HEK293 (cell line): ENCODE measurements around the gene DAP.
A peak's percentile ranks its signal among the peaks of the same experiment; 100 is the strongest.

Experiments used
- CTCF ChIA-PET: fragments of 350-600 bp; formaldehyde crosslinking; extraction: SDS; loops from one replicate; lab custom pipeline; 2021; ENCODE audit warnings: antibody characterized with exemption; lab: Yijun Ruan, JAX
- POLR2A ChIA-PET: fragments of 300-600 bp; formaldehyde crosslinking; extraction: SDS; loops from one replicate; lab custom pipeline; 2020; ENCODE audit warnings: antibody characterized with exemption, inconsistent platforms; lab: Yijun Ruan, JAX
- H3K27ac ChIP-seq: fragments of 200-500 bp; sonication (Bioruptor generic); 2 replicates; pipeline ENCODE4 v1.5.1; 2014; ENCODE audit warnings: low read depth, low read length, control low read depth, inconsistent platforms; ENCODE audit errors: extremely low read depth
- H3K36me3 ChIP-seq, 2 experiments: fragments of 200-500 bp in 1 of 2; sonication (Bioruptor generic) in 1 of 2; 1 replicate in 1 of 2; 2 replicates in 1 of 2; pipeline ENCODE4 v1.5.1; 2014 to 2017; ENCODE audit warnings: inconsistent platforms in 2 of 2, low read length in 2 of 2; ENCODE audit not compliant: control insufficient read depth in 2 of 2, insufficient read depth in 1 of 2
- H3K4me1 ChIP-seq: fragments of 200-500 bp; sonication (Bioruptor generic); 2 replicates; pipeline ENCODE4 v1.5.1; 2014; ENCODE audit warnings: mild to moderate bottlenecking, low read length, inconsistent platforms; ENCODE audit not compliant: control insufficient read depth, insufficient read depth
- H3K4me3 ChIP-seq: 2 replicates; pipeline ENCODE4 v1.5.1; 2011; ENCODE audit warnings: low read depth, mild to moderate bottlenecking, control low read depth, low read length, moderate library complexity
- H3K9me3 ChIP-seq: fragments of 200-500 bp; sonication (Bioruptor generic); 2 replicates; pipeline ENCODE4 v1.5.1; 2014; ENCODE audit warnings: low read depth, low read length, inconsistent platforms; ENCODE audit not compliant: control insufficient read depth, insufficient read depth
- GLIS1 ChIP-seq: fragments of 450-650 bp; formaldehyde crosslinking; IDR thresholded peaks from 2 replicates; pipeline ENCODE4 v1.5.1; 2016; ENCODE audit warnings: missing biosample characterization, missing genetic modification characterization
- PRDM2 ChIP-seq: fragments of 450-650 bp; formaldehyde crosslinking; IDR thresholded peaks from 2 replicates; pipeline ENCODE4 v1.5.1; 2016; ENCODE audit warnings: missing biosample characterization, missing genetic modification characterization, borderline replicate concordance
- PRDM4 ChIP-seq: fragments of 450-650 bp; formaldehyde crosslinking; IDR thresholded peaks from 2 replicates; pipeline ENCODE4 v1.5.1; 2017; ENCODE audit warnings: missing biosample characterization, missing genetic modification characterization
- RBAK ChIP-seq: fragments of 450-650 bp; formaldehyde crosslinking; IDR thresholded peaks from 2 replicates; pipeline ENCODE4 v1.5.1; 2016; ENCODE audit warnings: missing biosample characterization, missing genetic modification characterization
- SP2 ChIP-seq: fragments of 450-650 bp; formaldehyde crosslinking; IDR thresholded peaks from 2 replicates; pipeline ENCODE4 v1.5.1; 2016; ENCODE audit warnings: missing biosample characterization, missing genetic modification characterization
- ZEB2 ChIP-seq: fragments of 450-650 bp; formaldehyde crosslinking; IDR thresholded peaks from 2 replicates; pipeline ENCODE4 v1.5.1; 2016; ENCODE audit warnings: missing biosample characterization, missing genetic modification characterization
- ZNF202 ChIP-seq: fragments of 450-650 bp; formaldehyde crosslinking; IDR thresholded peaks from 2 replicates; pipeline ENCODE4 v1.5.1; 2016; ENCODE audit warnings: missing biosample characterization, missing genetic modification characterization, borderline replicate concordance
- ZNF23 ChIP-seq: fragments of 450-650 bp; formaldehyde crosslinking; IDR thresholded peaks from 2 replicates; pipeline ENCODE4 v1.5.1; 2016; ENCODE audit warnings: missing biosample characterization, missing genetic modification characterization, borderline replicate concordance
- ZNF24 ChIP-seq: fragments of 450-650 bp; formaldehyde crosslinking; IDR thresholded peaks from 2 replicates; pipeline ENCODE4 v1.5.1; 2016; ENCODE audit warnings: missing biosample characterization, missing genetic modification characterization
- ZNF280C ChIP-seq: fragments of 450-650 bp; formaldehyde crosslinking; IDR thresholded peaks from 2 replicates; pipeline ENCODE4 v1.5.1; 2016; ENCODE audit warnings: missing biosample characterization, missing genetic modification characterization
- ZNF280D ChIP-seq: fragments of 450-650 bp; formaldehyde crosslinking; IDR thresholded peaks from 2 replicates; pipeline ENCODE4 v1.5.1; 2016; ENCODE audit warnings: missing biosample characterization, missing genetic modification characterization
- ZNF302 ChIP-seq: fragments of 450-650 bp; formaldehyde crosslinking; IDR thresholded peaks from 2 replicates; pipeline ENCODE4 v1.5.1; 2016; ENCODE audit warnings: missing biosample characterization, missing genetic modification characterization, low read depth
- ZNF398 ChIP-seq: fragments of 450-650 bp; formaldehyde crosslinking; IDR thresholded peaks from 2 replicates; pipeline ENCODE4 v1.5.1; 2017; ENCODE audit warnings: missing biosample characterization, missing genetic modification characterization
- ZNF561 ChIP-seq: fragments of 450-650 bp; IDR thresholded peaks from 2 replicates; pipeline ENCODE4 v1.5.1; 2018; ENCODE audit warnings: missing biosample characterization, missing genetic modification characterization, borderline replicate concordance
- ZNF692 ChIP-seq: fragments of 450-650 bp; formaldehyde crosslinking; IDR thresholded peaks from 2 replicates; pipeline ENCODE4 v1.5.1; 2016; ENCODE audit warnings: missing biosample characterization, missing genetic modification characterization
- ZNF76 ChIP-seq: fragments of 450-650 bp; formaldehyde crosslinking; IDR thresholded peaks from 2 replicates; pipeline ENCODE4; 2016; ENCODE audit warnings: low read depth, missing biosample characterization, missing genetic modification characterization, borderline replicate concordance
- ZXDB ChIP-seq: fragments of 450-650 bp; formaldehyde crosslinking; IDR thresholded peaks from 2 replicates; pipeline ENCODE4 v1.5.1; 2016; ENCODE audit warnings: missing biosample characterization, missing genetic modification characterization

DAP gene

GRCh38 chr5:10630126-10630525, 130.9 kb downstream of the DAP start:
- CTCF ChIA-PET: interaction anchor here (0.5 to 6.5 kb wide), 3 partner anchors 9 to 302 kb away, joined by 3 to 175 read pairs (median 3); no protein-coding TSS in a partner anchor
- TF ChIP-seq PRDM4 (tag by site-specific recombination) (no peak), RBAK (0 out of 2 replicates have a peak, but pooled peaks have one; percentile 0)

GRCh38 chr5:10629682-10630081, 131.4 kb downstream of the DAP start:
- Histone ChIP-seq H3K9me3 (no peaks in the 10 kb centered on the region), H3K4me3 (no peak overlapping the region), H3K27ac (no peak overlapping the region), H3K4me1 (peaks cover 7% of the 10 kb centered on the region), H3K36me3 (no peaks in the 10 kb centered on the region)
- CTCF ChIA-PET: interaction anchor here (0.5 to 6.5 kb wide), 6 partner anchors 9 to 302 kb away, joined by 3 to 175 read pairs (median 3); no protein-coding TSS in a partner anchor
- POLR2A ChIA-PET: no interaction called here
- TF ChIP-seq ZNF280C (tag by site-specific recombination): no peak
- no peak for TF ChIP-seq ZNF23
- no peak for TF ChIP-seq SP2
- no peak for TF ChIP-seq GLIS1 (tag by site-specific recombination)
- no peak for TF ChIP-seq ZNF280D (tag by site-specific recombination)
- TF ChIP-seq ZNF24 (tag by site-specific recombination): no peak
- TF ChIP-seq ZXDB (tag by site-specific recombination): no peak
- no peak for TF ChIP-seq ZEB2 (tag by site-specific recombination)
- TF ChIP-seq ZNF398: no peak
- TF ChIP-seq PRDM2 (tag by site-specific recombination): no peak
- TF ChIP-seq ZNF561: no peak
- TF ChIP-seq ZNF692: no peak
- TF ChIP-seq ZNF302 (tag by site-specific recombination): no peak
- no peak for TF ChIP-seq ZNF202 (tag by site-specific recombination)
- TF ChIP-seq ZNF76: no peak

More at GRCh38 chr5:10630126-10630525, 130.9 kb downstream of the DAP start:
- POLR2A ChIA-PET: no interaction called here
- H3K4me3 ChIP-seq: no peak overlapping the region
- no peaks in the 10 kb centered on the region for H3K36me3 ChIP-seq
- H3K4me1 ChIP-seq: peaks cover 7% of the 10 kb centered on the region
- no peak overlapping the region for H3K27ac ChIP-seq
- H3K9me3 ChIP-seq: no peaks in the 10 kb centered on the region
